Nephron (organoid): ENCODE data around the gene IKBKG.
A peak's percentile ranks its signal among the peaks of the same experiment; 100 is the strongest.

Source experiments
- H3K27ac Mint-ChIP-seq, 3 experiments: 2 replicates each; pipeline ENCODE4 v1.8.0; 2020; ENCODE audit warnings: mixed read lengths in 3 of 3, mild to moderate bottlenecking in 2 of 3, moderate library complexity in 1 of 3
- H3K27me3 Mint-ChIP-seq: 2 replicates; pipeline ENCODE4 v1.8.0; 2021; ENCODE audit warnings: low read depth, mild to moderate bottlenecking, moderate library complexity, mixed read lengths
- H3K36me3 Mint-ChIP-seq: 2 replicates; pipeline ENCODE4 v1.8.0; 2020; ENCODE audit warnings: low read depth, mixed read lengths
- H3K4me1 Mint-ChIP-seq: 2 replicates; pipeline ENCODE4 v1.8.0; 2020; ENCODE audit warnings: mixed read lengths
- H3K4me3 Mint-ChIP-seq, 3 experiments: 2 replicates each; pipeline ENCODE4 v1.8.0; 2020; ENCODE audit warnings: mild to moderate bottlenecking in 3 of 3, mixed read lengths in 3 of 3, moderate library complexity in 2 of 3
- H3K9me3 Mint-ChIP-seq: 2 replicates; pipeline ENCODE4 v1.8.0; 2020; ENCODE audit warnings: mixed read lengths
- TF ChIP-seq, protein P1 (sequence below), 3 experiments: fragments of 200-600 bp; sonication (generic); IDR thresholded peaks; one replicate each; pipeline ENCODE4 v1.5.0; 2021; ENCODE audit warnings: antibody characterized with exemption in 3 of 3; ENCODE audit not compliant: unreplicated experiment in 3 of 3

Gene IKBKG

DNA sequence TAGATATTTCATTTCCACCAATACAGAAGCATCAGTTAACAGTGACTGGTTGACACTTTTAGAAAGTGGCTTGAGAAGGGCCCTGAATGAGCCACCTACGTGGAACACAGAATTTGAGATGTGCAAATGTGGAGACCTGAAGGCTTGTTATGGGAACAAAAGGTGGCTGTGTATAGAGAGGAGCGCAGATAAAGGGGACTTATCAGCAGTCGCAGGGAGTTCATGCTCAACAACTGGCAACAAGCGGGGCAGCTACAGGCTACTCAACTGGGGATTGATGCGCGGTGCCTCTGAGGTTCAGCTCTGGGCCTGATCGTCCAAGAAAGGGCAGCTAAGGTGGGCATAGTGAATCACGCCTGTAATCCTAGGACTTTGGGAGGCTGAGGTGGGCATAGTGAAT is 28.0 kb upstream of the IKBKG start:
- no peaks in the 10 kb centered on the region for H3K27me3 Mint-ChIP-seq
- H3K9me3 Mint-ChIP-seq, result peaks cover 14% of the 10 kb centered on the region
- TF ChIP-seq, protein P1, sequence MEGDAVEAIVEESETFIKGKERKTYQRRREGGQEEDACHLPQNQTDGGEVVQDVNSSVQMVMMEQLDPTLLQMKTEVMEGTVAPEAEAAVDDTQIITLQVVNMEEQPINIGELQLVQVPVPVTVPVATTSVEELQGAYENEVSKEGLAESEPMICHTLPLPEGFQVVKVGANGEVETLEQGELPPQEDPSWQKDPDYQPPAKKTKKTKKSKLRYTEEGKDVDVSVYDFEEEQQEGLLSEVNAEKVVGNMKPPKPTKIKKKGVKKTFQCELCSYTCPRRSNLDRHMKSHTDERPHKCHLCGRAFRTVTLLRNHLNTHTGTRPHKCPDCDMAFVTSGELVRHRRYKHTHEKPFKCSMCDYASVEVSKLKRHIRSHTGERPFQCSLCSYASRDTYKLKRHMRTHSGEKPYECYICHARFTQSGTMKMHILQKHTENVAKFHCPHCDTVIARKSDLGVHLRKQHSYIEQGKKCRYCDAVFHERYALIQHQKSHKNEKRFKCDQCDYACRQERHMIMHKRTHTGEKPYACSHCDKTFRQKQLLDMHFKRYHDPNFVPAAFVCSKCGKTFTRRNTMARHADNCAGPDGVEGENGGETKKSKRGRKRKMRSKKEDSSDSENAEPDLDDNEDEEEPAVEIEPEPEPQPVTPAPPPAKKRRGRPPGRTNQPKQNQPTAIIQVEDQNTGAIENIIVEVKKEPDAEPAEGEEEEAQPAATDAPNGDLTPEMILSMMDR (IDR thresholded peaks at IDR 0.05; ENCODE audit: unreplicated experiment in 3 of 3), result no peak
- no peak overlapping the region for H3K27ac Mint-ChIP-seq
- no peaks in the 10 kb centered on the region for H3K36me3 Mint-ChIP-seq
- H3K4me1 Mint-ChIP-seq, result peaks cover 24% of the 10 kb centered on the region
- no peak overlapping the region for H3K4me3 Mint-ChIP-seq

DNA sequence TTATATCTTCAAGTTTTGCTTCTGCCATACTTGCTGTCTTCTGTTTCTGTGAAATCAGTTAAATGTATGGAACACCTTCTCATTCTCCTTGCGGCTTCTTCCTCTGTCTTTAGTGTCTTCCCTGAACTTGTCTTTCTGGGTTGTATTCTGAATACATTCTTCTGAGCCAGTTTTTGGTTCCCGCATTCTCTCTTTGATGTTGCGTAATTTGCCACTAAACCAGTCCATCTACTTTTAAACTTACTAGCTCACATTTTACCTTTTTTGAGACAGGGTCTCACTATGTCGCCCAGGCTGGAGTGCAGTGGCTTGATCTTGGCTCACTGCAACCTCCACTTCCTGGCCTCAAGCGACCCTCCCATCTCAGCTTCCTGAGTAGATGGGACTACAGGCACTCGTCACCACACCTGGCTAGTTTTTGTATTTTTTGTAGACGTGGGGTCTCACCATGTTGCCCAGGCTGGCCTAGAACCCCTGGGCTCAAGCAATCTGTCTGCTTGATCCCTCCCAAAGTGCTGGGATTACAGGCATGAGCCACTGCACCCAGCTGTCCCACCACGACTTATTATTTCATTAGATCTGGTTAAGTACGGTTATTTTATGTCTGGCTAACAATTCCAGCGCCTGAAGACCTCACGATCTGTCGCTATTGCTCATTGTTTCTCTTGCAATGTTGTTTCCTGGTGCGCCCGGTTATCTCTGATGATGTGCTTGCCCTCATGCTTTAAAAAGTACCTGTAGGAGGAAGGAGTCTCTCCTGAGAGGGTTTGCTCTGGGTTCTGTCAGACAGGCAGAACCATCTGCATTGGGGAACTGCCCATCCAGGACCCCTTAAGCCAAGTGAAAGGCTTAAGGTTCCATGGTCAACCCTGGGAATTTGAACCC is 21.6 kb upstream of the IKBKG start:
- Mint-ChIP-seq H3K36me3 (no peaks in the 10 kb centered on the region), H3K9me3 (peaks cover 9% of the 10 kb centered on the region), H3K27ac (peak overlapping the region; percentile 97 to 99 (median 99)), H3K4me3 (no peak overlapping the region), H3K4me1 (peaks cover 15% of the 10 kb centered on the region), H3K27me3 (no peaks in the 10 kb centered on the region)
- TF ChIP-seq, protein P1 (IDR thresholded peaks at IDR 0.05; ENCODE audit: unreplicated experiment in 3 of 3), result no peak

DNA sequence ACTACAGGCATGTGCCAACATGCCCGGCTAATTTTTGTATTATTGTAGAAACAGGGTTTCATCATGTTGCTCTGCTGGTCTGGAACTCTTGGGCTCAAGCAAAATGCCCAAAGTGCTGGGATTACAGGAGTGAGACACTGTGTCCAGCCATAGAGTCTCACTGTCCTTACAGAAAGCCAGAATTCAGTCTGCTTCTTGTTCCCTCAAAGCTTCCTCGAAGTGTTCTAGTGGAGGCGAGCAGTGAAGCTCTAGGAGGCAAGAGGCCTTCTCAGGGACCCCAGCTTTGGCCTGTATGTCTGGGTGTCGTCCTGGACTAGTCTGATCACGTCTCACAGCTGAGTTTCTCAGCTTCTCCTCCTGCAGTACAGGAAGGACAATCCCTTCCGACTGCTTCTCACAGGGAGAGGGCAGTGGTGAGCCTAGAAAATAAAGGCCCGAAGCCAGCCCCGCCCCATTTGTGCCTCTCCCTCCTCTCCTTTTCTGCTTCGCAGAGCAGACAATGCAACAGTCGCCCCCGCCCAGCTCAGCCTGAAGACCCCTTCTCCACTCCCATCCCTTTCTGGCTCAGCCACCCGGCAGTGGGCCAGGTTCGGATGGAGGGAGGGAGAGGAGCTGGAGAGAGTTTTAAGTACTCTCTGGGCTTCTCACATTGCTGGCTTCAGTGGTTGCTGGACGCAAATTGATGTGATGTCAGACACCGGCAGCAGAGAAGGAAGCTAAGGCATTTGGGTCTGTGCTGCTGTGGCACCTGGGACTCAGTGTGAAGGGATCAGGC is 20.3 kb upstream of the IKBKG start:
- Mint-ChIP-seq H3K36me3 (no peaks in the 10 kb centered on the region), H3K27ac (peak overlapping the region; percentile 97 to 99 (median 99)), H3K9me3 (peaks cover 9% of the 10 kb centered on the region), H3K4me3 (peak overlapping the region; percentile 46 to 71 (median 71)), H3K4me1 (peaks cover 15% of the 10 kb centered on the region), H3K27me3 (no peaks in the 10 kb centered on the region)
- TF ChIP-seq, protein P1 (IDR thresholded peaks at IDR 0.05; ENCODE audit: unreplicated experiment in 3 of 3), result peak; percentile 47 to 58 (median 48)

DNA sequence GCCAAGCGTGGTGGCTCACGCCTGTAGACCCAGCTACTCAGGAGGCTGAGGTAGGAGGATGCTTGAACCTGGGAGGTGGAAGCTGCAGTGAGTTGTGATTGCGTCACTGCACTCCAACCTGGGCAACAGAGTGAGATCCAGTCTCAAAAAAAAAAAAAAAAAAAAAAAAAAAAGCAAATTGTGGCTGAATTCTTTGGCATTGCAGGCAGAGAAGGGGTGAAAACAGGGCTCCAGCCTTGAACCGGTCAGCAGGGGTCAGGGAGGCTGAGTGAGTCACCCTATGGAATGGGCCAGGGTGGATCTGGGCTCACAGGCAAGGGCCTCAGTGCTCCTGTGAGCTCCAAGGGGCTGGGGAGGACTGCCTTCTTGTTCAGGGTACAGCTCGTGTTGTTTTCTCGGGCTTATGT is 18.2 kb upstream of the IKBKG start:
- no peaks in the 10 kb centered on the region for H3K27me3 Mint-ChIP-seq
- H3K27ac Mint-ChIP-seq, result no peak overlapping the region
- TF ChIP-seq, protein P1 (IDR thresholded peaks at IDR 0.05; ENCODE audit: unreplicated experiment in 3 of 3), result no peak
- peaks cover 6% of the 10 kb centered on the region for H3K9me3 Mint-ChIP-seq
- no peak overlapping the region for H3K4me3 Mint-ChIP-seq
- peaks cover 3% of the 10 kb centered on the region for H3K36me3 Mint-ChIP-seq
- H3K4me1 Mint-ChIP-seq, result peaks cover 15% of the 10 kb centered on the region

DNA sequence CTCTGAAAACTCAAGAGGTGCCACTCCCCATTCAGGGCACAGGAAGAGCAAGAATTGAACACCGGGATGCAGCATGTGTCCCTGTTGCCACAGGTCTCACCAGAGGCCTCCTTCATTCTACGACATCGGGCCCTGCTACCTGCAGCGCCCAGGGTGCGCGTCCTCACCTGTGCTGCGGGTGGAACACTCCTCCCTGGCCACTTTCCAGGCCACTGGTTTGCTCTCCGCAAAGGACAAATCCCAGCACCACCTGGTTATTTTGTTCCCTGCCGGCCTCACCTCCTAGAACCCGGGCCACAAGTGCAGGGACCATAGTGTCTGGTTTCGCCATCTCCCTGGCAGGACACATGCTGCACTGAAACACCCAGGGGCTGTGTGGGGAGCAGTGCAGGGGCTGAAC is 17.1 kb upstream of the IKBKG start:
- no peaks in the 10 kb centered on the region for H3K27me3 Mint-ChIP-seq
- peaks cover 15% of the 10 kb centered on the region for H3K4me1 Mint-ChIP-seq
- H3K9me3 Mint-ChIP-seq, result peaks cover 6% of the 10 kb centered on the region
- TF ChIP-seq, protein P1 (IDR thresholded peaks at IDR 0.05; ENCODE audit: unreplicated experiment in 3 of 3), result no peak
- no peak overlapping the region for H3K4me3 Mint-ChIP-seq
- no peak overlapping the region for H3K27ac Mint-ChIP-seq
- H3K36me3 Mint-ChIP-seq, result peaks cover 3% of the 10 kb centered on the region
